OCI-LY7 (cell line): ENCODE results near the gene PAMR1. TPM values are rescaled to one million over a fixed set of nuclear protein-coding genes. Genes with fewer than 3 reads are reported as not detected.

Source experiments
- BruUV-seq: library from RNA; stranded (reverse); fragments of 400-500 nt; replicated peaks from 2 replicates; lab custom pipeline; 2021; lab: Mats Ljungman, UMichigan
- CTCF ChIA-PET: fragments of 300-600 bp; sonication (Branson Sonifier 250); formaldehyde crosslinking; loops from one replicate; lab custom pipeline; 2022; ENCODE audit warnings: antibody characterized with exemption; ENCODE audit not compliant: unreplicated experiment; lab: Charles Lee
- POLR2A ChIA-PET: fragments of 300-600 bp; sonication (Branson Sonifier 250); formaldehyde crosslinking; loops from one replicate; lab custom pipeline; 2022; ENCODE audit warnings: antibody characterized with exemption; lab: Charles Lee
- DNase-seq: peaks from one replicate; pipeline ENCODE4 v3.0.0-alpha.2; 2015; ENCODE audit warnings: low spot score
- H2AFZ ChIP-seq: fragments of 200-600 bp; sonication (generic), shearing (Covaris generic); 2 replicates; pipeline ENCODE4 v1.6.1; 2014; ENCODE audit warnings: mild to moderate bottlenecking, antibody characterized with exemption, low read length, moderate library complexity
- H3K27ac ChIP-seq: fragments of 200-600 bp; sonication (generic); 2 replicates; pipeline ENCODE4 v1.5.1; 2014; ENCODE audit warnings: mixed run types, low read depth, mild to moderate bottlenecking, moderate library complexity, low read length, inconsistent platforms; ENCODE audit not compliant: poor library complexity, severe bottlenecking
- H3K36me3 ChIP-seq: fragments of 200-600 bp; sonication (generic); 2 replicates; pipeline ENCODE4 v1.6.1; 2014; ENCODE audit warnings: mild to moderate bottlenecking, antibody characterized with exemption, low read length, moderate library complexity, mixed read lengths; ENCODE audit not compliant: insufficient read depth
- H3K4me1 ChIP-seq: fragments of 200-600 bp; sonication (generic); 2 replicates; pipeline ENCODE4 v1.5.1; 2014; ENCODE audit warnings: mild to moderate bottlenecking, low read length; ENCODE audit not compliant: insufficient read depth, poor library complexity, severe bottlenecking
- H3K4me2 ChIP-seq: fragments of 200-600 bp; sonication (generic); 2 replicates; pipeline ENCODE4 v1.6.1; 2014; ENCODE audit warnings: mild to moderate bottlenecking, low read length
- H3K4me3 ChIP-seq: fragments of 200-600 bp; sonication (generic); 2 replicates; pipeline ENCODE4 v1.5.1; 2014; ENCODE audit warnings: mild to moderate bottlenecking, low read depth, low read length; ENCODE audit not compliant: poor library complexity, severe bottlenecking
- H3K79me2 ChIP-seq: fragments of 200-600 bp; sonication (generic); 2 replicates; pipeline ENCODE4 v1.6.1; 2016; ENCODE audit warnings: low read depth, mild to moderate bottlenecking, low read length, moderate library complexity, mixed read lengths; ENCODE audit not compliant: insufficient read depth
- H3K9me2 ChIP-seq: fragments of 200-600 bp; sonication (generic); 2 replicates; pipeline ENCODE4 v1.6.1; 2016; ENCODE audit warnings: mild to moderate bottlenecking, low read length, mixed read lengths; ENCODE audit not compliant: insufficient read depth
- H3K9me3 ChIP-seq: fragments of 200-600 bp; sonication (generic); 2 replicates; pipeline ENCODE4 v1.6.1; 2014; ENCODE audit warnings: mild to moderate bottlenecking, mixed run types, low read length, mixed read lengths
- H4K20me1 ChIP-seq: fragments of 200-600 bp; sonication (generic); 2 replicates; pipeline ENCODE4 v1.6.1; 2014; ENCODE audit warnings: mild to moderate bottlenecking, antibody characterized with exemption, low read length, moderate library complexity, mixed read lengths; ENCODE audit not compliant: insufficient read depth
- EZH2phosphoT487 ChIP-seq: fragments of 200-600 bp; sonication (generic); IDR thresholded peaks from 2 replicates; pipeline ENCODE4 v1.6.1; 2018; ENCODE audit warnings: low read depth, borderline replicate concordance, mild to moderate bottlenecking, mixed run types, antibody characterized with exemption, low read length, moderate library complexity, mixed read lengths
- intact Hi-C: fragments of 100-400 bp; cut with micrococcal nuclease; formaldehyde crosslinking; loops from one replicate; pipeline ENCODE4 v1.10.0; 2022; ENCODE audit not compliant: unreplicated experiment
- total RNA-seq, 2 experiments: library from RNA; depleted of rRNA in 1 of 2; stranded (reverse); fragments of >200 nt in 1 of 2; shearing (Covaris generic) in 1 of 2; gene quantifications; 2 replicates each; pipeline ENCODE4 v1.2.3, GENCODE V29; 2014 to 2022
- TF ChIP-seq, protein P1 (sequence below): fragments of 200-600 bp; sonication (generic); conservative IDR thresholded peaks from 2 replicates; pipeline ENCODE4 v1.5.1; 2014; ENCODE audit warnings: mild to moderate bottlenecking, antibody characterized with exemption, low read length, moderate library complexity, mixed read lengths

The PAMR1 gene
- total RNA-seq, 2 experiments from 2014 or later = not detected

- no peaks in the 10 kb centered on the region for H4K20me1 ChIP-seq
- H3K36me3 ChIP-seq = no peaks in the 10 kb centered on the region
- intact Hi-C loops = no loop called here
- ChIA-PET CTCF (no interaction called here), POLR2A (no interaction called here)
- TF ChIP-seq, protein P1, sequence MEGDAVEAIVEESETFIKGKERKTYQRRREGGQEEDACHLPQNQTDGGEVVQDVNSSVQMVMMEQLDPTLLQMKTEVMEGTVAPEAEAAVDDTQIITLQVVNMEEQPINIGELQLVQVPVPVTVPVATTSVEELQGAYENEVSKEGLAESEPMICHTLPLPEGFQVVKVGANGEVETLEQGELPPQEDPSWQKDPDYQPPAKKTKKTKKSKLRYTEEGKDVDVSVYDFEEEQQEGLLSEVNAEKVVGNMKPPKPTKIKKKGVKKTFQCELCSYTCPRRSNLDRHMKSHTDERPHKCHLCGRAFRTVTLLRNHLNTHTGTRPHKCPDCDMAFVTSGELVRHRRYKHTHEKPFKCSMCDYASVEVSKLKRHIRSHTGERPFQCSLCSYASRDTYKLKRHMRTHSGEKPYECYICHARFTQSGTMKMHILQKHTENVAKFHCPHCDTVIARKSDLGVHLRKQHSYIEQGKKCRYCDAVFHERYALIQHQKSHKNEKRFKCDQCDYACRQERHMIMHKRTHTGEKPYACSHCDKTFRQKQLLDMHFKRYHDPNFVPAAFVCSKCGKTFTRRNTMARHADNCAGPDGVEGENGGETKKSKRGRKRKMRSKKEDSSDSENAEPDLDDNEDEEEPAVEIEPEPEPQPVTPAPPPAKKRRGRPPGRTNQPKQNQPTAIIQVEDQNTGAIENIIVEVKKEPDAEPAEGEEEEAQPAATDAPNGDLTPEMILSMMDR = no peak
- H3K79me2 ChIP-seq = no peaks in the 10 kb centered on the region
- H3K4me3 ChIP-seq = no peak overlapping the region
- no peak overlapping the region for H2AFZ ChIP-seq
- no peak overlapping the region for H3K27ac ChIP-seq
- BruUV-seq = no TSS peak
- no peak overlapping the region for H3K4me2 ChIP-seq
- DNase-seq = no peak
- no peaks in the 10 kb centered on the region for H3K9me2 ChIP-seq
- H3K4me1 ChIP-seq = no peaks in the 10 kb centered on the region
- no peaks in the 10 kb centered on the region for H3K9me3 ChIP-seq
Measured at GRCh38 chr11:35539256-35539655, 13.8 kb upstream of the PAMR1 start.

GRCh38 chr11:35536470-35536869 lies 11.1 kb upstream of the PAMR1 start:
- Histone ChIP-seq H3K9me2 (no peaks in the 10 kb centered on the region), H3K4me3 (no peak overlapping the region), H2AFZ (no peak overlapping the region), H3K79me2 (no peaks in the 10 kb centered on the region), H3K36me3 (no peaks in the 10 kb centered on the region), H4K20me1 (no peaks in the 10 kb centered on the region), H3K9me3 (no peaks in the 10 kb centered on the region), H3K4me2 (no peak overlapping the region), H3K27ac (no peak overlapping the region), H3K4me1 (no peaks in the 10 kb centered on the region)
- TF ChIP-seq, protein P1 = no peak
- no peak for TF ChIP-seq EZH2phosphoT487
- no TSS peak for BruUV-seq
- ChIA-PET CTCF (no interaction called here), POLR2A (no interaction called here)
- no peak for DNase-seq
- intact Hi-C loops = no loop called here

GRCh38 chr11:35531246-35531645 lies 5.8 kb upstream of the PAMR1 start:
- BruUV-seq = no TSS peak
- Histone ChIP-seq H3K79me2 (no peaks in the 10 kb centered on the region), H3K9me3 (no peaks in the 10 kb centered on the region), H2AFZ (no peak overlapping the region), H4K20me1 (no peaks in the 10 kb centered on the region), H3K9me2 (no peaks in the 10 kb centered on the region), H3K27ac (no peak overlapping the region), H3K4me2 (no peak overlapping the region), H3K4me1 (no peaks in the 10 kb centered on the region), H3K36me3 (no peaks in the 10 kb centered on the region), H3K4me3 (no peak overlapping the region)
- no peak for DNase-seq
- CTCF ChIA-PET = no interaction called here
- TF ChIP-seq EZH2phosphoT487 = no peak
- TF ChIP-seq, protein P1 = no peak
- POLR2A ChIA-PET = no interaction called here
- intact Hi-C loops = no loop called here
